HCT116 (cell line): ENCODE measurements around the gene MESP2.

Source experiments
- EGR1 ChIP-seq: IDR thresholded peaks from 2 replicates; pipeline ENCODE4 v1.6.1; 2012; ENCODE audit warnings: low read depth
- POLR2A ChIP-seq: IDR thresholded peaks from 2 replicates; pipeline ENCODE4 v1.7.0; 2011; ENCODE audit warnings: borderline replicate concordance; ENCODE audit not compliant: insufficient read depth, insufficient read length; ENCODE audit errors: extremely low read depth
- POLR2AphosphoS5 ChIP-seq: IDR thresholded peaks from 2 replicates; pipeline ENCODE4 v1.6.1; 2011; ENCODE audit warnings: mild to moderate bottlenecking, low read depth, low read length, moderate library complexity
- RAD21 ChIP-seq: IDR thresholded peaks from 2 replicates; pipeline ENCODE4 v1.6.1; 2012; ENCODE audit warnings: low read depth, mild to moderate bottlenecking
- SP1 ChIP-seq: IDR thresholded peaks from 2 replicates; pipeline ENCODE4 v1.6.1; 2012; ENCODE audit warnings: low read depth
- TCF7L2 ChIP-seq: IDR thresholded peaks from 2 replicates; pipeline ENCODE4 v1.7.0; 2011; ENCODE audit warnings: borderline replicate concordance, inconsistent platforms; ENCODE audit not compliant: insufficient read depth, insufficient read length; ENCODE audit errors: extremely low read depth
- TF ChIP-seq, protein P1 (sequence below), 3 experiments: fragments of 200-600 bp in 1 of 3; sonication (generic) in 1 of 3; IDR thresholded peaks in 2 of 3; conservative IDR thresholded peaks in 1 of 3; 2 replicates each; pipeline ENCODE4 v1.5.1; 2012 to 2017; ENCODE audit warnings: low read depth in 2 of 3, low read length in 2 of 3, antibody characterized with exemption in 1 of 3, borderline replicate concordance in 1 of 3, control low read depth in 1 of 3, mild to moderate bottlenecking in 1 of 3, mixed read lengths in 1 of 3, mixed run types in 1 of 3, moderate library complexity in 1 of 3; ENCODE audit not compliant: insufficient read depth in 1 of 3
- TF ChIP-seq, protein P2 (sequence below): IDR thresholded peaks from 2 replicates; pipeline ENCODE4 v1.6.1; 2012

DNA sequence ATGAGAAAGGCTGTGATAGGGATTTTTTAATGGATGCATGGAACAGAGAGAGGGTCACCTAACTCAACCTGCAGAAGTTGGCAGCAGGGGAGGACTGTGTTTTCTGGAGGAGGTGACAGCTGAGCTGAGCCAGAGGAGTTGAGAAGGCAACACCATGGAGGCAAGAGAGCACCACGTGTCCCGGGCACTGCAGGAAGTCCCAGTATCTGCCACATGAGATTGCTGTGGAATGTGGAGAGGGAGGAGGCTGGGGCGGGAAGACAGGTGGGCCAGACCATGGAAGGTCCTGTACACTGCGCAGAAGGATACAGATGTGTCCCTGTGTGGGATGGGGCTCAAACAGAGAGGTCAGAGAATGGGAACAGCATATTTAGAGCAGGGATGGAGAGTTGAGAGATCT, 40.4 kb upstream of the MESP2 start:
- TF ChIP-seq, protein P1, sequence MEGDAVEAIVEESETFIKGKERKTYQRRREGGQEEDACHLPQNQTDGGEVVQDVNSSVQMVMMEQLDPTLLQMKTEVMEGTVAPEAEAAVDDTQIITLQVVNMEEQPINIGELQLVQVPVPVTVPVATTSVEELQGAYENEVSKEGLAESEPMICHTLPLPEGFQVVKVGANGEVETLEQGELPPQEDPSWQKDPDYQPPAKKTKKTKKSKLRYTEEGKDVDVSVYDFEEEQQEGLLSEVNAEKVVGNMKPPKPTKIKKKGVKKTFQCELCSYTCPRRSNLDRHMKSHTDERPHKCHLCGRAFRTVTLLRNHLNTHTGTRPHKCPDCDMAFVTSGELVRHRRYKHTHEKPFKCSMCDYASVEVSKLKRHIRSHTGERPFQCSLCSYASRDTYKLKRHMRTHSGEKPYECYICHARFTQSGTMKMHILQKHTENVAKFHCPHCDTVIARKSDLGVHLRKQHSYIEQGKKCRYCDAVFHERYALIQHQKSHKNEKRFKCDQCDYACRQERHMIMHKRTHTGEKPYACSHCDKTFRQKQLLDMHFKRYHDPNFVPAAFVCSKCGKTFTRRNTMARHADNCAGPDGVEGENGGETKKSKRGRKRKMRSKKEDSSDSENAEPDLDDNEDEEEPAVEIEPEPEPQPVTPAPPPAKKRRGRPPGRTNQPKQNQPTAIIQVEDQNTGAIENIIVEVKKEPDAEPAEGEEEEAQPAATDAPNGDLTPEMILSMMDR (IDR thresholded peaks at IDR 0.05 in 2 of 3, conservative IDR thresholded peaks at IDR 0.05 in 1 of 3; ENCODE audit: borderline replicate concordance in 1 of 3, insufficient read depth in 1 of 3, low read depth in 2 of 3, low read length in 2 of 3) = no peak
- TF ChIP-seq POLR2AphosphoS5 (no peak), POLR2A (no peak), SP1 (no peak), EGR1 (no peak), RAD21 (no peak), TCF7L2 (no peak)
- TF ChIP-seq, protein P2, sequence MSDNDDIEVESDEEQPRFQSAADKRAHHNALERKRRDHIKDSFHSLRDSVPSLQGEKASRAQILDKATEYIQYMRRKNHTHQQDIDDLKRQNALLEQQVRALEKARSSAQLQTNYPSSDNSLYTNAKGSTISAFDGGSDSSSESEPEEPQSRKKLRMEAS = no peak
